Limb (tissue), 2 donors: ENCODE results near the gene STX2.
"Not testable (repeated sequence)": the region's sequence is repeated elsewhere in the genome, so short reads cannot be mapped to it uniquely, and the experiment has no call there.

ENCODE experiments used
- DNase-seq, 2 donors: peaks; one replicate each; pipeline ENCODE4 v3.0.0-alpha.2; 2016; ENCODE audit errors: extremely low spot score in 2 of 2

STX2 gene

DNA sequence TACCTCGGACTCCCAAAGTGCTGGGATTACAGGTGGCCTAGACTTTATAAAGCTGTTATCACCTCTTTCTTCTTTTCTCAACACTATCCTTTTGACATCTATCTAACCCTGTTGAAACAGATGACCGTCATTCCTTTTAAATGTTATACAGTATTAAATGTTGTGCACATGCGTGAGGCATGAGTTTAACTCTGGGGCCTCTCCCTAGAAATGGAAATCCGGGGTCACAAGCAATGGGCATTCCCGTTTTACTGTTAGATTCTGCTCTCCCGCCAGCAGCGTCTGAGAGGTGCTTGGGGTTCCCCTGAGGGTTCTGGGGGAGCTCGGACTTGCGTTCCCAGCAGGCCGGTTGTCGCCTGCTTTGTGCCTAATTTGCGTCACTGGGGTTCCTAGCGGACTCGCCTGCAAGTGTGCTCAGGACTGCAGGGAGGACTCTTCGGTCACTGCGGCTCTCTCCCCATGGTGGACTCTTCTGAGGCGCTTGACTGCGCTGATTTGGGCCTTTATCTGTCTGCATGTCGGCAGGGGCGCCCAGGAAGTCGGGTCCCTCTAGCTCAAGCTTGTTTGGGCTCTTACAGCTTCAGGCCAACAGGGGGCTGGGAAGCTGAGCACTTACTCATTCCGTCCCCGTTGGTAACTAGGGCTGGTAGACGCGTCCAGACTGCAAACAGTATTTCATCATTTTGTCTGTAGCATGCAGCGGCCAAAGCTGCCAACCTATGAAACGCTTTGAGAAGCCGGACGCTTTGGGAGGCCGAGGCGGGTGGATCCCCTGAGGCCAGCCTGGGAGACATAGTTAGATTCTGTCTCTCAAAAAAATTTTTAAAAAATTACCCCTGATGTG, 31.6 kb upstream of the STX2 start:
- peak; percentile 63 to 78 for DNase-seq

DNA sequence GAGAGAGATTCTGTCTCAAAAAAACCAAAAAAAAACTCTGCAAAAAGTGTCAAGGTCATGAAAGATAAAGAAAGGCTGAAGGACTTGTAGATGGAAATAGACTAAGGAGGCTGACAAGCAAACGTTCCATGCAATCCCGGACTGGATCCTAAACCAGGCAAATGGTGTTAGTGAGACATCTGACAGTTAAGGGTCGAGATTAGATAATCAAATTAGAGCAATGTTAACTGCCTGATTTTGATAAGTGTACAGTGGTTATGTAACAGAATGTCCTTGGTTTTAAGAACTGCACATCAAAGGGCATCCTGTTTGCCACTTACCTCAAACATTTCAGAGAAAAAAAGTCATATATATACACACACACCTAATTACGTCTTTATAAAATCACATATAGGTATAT, 29.4 kb upstream of the STX2 start:
- DNase-seq, result no peak

DNA sequence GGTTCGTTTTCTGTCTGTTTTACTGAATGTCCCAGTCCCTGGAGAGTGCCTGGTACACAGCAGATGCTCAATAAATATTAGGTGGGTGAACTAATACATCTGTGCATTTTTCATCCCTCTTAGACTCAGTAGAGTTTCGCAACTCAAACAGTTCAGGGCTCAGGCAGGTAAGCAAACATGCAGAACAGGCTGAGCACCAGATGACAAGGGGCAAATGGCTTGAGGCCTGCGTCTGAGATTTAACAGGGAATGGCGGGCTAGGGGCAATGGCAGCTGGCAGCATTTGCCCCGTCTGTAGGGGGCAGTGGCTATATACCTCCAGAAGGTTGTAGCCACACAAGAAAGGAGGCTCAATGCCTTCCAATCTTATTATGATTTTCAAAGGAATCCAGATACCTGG, 24.2 kb upstream of the STX2 start:
- no peak for DNase-seq

DNA sequence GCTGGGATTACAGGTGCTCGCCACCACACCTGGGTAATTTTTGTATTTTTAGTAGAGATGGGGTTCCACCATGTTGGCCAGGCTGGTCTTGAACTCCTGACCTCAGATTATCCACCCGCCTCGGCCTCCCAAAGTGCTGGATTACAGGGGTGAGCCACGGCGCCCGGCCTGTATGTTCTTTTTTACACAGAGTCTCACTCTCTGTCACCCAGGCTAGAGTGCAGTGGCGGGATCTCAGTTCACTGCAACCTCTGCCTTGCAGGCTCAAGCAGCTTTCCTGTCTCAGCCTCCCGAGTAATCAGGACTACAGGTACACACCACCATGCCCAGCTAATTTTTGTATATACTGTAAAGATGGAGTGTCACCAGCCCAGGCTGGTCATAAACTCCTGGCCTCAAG, 23.7 kb upstream of the STX2 start:
- not testable (repeated sequence) for DNase-seq

DNA sequence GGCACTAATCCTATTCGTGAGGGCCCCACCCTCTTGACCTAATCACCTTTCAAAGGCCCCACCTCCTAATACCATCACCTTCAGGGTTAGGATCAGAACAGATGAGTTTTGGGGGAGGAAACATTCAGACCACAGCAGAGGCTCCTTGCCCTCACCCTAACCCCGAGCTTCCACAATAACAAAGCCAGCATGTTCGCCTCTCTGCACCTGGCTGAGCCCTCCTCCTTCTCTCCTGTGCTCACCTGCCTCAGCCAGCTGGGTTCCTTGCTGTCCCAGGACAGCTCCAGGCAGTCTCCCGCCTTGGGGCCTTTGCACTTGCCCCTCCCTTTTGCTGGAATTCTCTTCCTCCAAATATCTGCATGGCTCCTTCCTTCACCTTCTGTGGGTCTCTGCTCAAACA, 23.1 kb upstream of the STX2 start:
- DNase-seq, result no peak

DNA sequence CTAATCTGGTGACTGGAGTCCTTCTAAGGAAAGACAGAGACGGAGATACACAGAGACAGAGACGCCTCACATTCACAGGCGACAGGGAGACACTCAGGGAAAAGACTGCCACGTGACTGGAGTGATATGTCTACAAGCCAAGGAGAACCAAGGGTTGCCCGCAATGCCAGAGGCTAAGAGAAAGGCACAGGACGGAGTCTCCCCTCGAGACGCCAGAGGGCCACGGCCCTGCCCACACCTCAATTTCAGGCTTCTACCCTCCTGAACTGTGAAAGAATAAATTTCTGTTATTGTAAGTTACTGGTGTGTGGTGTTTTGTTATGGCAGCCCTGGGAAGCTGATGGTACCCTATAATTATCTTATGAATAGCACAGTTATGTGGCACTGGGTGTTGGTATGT, 21.3 kb upstream of the STX2 start:
- no peak for DNase-seq

DNA sequence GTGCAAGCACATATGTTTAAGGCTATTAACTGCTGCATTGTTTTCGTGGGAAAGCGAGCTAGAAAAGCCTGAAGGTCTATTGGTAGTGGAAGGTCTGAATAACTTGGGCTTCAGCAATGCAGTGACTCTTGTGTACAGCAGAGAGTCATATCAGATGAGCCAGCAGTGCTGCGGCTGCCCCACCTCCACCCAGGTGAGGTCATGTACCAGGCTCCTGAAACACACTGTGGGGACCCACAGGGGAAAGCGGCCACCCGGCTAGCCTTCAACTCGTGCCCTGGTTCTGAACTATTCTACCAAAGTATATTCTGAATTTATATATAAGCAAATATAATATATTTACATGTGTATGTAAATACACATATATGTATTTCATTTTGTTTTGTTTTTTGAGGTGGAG, 20.1 kb upstream of the STX2 start:
- no peak for DNase-seq

DNA sequence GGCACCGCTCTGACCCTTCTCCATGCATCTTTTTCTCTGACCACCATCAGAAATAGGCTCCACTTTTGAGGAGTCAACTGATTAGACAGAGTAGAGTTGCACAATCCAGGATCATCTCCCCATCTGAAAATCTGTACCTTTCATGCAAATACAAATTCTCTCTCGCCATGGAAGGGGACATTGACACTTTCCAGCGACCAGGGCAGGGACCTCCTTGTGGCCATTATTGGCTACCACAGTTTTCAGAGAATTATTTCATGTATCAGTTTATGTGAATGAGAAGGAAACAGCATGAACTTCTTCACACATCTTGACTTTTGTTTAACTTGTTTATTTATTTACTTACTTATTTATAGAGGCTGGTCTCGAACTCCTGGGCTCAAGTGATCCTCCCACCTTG, 19.0 kb upstream of the STX2 start:
- no peak for DNase-seq

DNA sequence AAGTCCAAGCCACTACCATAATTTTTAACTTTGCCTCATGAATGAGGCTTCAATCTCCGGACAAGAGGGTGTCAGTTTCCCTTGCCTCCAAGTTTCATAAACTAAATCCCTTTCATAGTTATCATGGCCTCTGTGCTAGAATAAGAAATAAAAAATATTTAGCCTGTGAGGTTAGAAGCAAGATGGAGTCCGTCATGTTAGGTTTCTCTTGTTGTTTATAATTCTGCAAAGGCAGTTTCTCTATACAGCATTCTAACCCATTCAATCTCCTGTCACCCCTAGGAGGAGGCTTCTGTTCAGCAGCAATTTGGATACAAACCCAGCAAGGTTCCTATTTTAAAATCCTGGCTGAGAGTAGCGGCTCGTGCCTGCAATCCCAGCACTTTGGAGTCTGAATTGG, 17.0 kb upstream of the STX2 start:
- DNase-seq, result no peak

DNA sequence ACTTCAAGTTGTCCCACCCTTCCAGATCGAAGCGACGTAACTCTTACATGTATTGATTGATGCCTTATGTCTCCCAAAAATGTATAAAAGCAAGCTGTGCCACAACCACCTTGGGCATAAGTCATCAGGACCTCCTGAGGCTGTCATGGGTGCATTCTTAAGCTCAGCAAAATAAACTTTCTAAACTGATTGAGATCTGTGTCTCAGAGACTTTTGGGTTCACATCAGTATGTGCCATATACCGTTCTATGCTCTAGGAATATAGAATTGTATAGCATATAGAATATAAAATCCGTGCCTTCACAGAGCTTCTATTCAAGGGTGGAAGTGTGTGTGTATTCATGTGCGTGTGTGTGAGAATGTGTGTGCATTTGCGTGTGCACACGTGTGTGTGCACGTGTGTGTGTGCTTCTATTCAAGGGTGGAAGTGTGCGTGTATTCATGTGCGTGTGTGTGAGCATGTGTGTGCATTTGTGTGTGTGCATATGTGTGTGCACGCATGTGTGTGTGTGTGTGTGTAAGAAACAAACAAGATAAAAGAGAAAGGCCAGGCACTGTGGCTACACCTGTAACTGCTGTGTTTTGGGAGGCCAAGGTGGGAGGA, 11.5 kb upstream of the STX2 start:
- no peak for DNase-seq

DNA sequence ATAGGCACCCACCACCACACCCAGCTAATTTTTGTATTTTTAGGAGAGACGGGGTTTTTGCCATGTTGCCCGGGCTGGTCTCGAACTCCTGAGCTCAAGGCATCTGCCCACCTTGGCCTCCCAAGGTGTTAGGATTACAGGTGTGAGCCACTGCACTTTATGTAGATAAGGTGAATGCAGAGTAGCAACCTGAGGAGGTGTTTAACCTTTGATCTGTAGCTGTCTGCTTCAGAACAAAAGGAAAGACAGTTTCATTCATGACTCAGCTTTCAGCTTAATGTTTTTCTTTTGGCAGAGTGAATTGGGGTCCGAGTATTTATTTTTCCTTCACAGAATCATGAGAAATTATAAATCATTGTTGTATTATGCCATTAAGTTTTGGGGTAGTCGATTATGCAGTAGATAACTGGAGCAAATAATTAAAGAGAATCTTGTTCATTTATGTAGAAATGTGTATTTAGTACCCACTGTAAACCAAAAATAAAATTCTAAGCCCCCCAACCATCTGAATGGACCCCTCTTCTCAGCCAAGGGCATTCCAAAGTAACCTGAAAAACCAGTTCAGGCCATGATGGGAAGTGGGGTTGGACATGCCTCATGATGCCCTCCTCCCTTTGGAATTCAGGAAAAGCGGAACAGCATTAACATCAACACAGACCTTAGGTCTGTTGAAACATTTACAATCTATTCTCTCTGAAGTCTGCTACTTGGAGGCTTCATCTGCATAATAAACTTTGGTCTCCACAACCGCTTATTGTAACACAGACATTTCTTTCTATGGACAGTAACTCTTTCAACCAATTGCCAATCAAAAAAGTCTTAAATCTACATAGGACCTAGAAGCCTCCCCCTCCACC, 10.7 kb upstream of the STX2 start:
- no peak for DNase-seq

DNA sequence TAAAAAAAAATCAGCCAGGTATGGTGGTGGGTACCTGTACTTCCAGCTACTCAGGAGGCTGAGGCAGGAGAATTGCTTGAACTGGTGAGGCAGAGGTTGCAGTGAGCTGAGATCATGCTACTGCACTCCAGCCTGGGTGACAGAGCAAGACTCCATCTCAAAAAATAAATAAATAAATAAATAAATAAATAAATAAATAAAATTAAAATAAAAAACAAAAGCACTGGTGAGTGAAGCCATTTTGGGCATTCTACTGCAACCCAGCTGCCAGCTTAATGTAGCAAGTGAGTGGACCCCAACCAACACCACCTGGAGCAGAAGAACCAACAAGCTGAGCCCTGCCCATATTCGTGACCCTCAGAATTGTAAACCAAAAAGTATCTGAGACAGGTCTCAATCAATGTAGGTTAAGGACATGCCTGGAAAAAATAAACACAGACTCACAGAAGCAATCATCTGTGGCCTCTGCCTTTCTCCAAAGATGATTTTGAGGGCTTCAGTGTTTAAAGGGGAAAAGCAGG, 9.8 kb upstream of the STX2 start:
- DNase-seq, result not testable (repeated sequence)

DNA sequence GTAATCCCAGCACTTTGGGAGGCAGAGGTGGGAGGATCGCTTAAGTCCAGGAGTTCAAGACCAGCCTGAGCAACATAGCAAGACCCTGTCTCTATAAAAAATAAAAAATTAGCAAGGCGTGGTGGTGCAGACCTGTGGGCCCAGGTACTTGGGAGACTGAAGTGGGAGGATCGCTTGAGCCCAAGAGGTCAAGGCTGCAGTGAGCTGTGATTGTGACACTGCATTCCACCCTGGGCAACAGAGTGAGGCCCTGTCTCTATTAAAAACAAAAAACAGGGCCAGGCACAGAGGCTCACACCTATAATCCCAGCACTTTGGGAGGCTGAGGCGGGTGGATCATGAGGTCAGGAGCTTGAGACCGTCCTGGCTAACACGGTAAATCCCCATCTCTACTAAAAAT, 9.1 kb upstream of the STX2 start:
- DNase-seq, result not testable (repeated sequence)

DNA sequence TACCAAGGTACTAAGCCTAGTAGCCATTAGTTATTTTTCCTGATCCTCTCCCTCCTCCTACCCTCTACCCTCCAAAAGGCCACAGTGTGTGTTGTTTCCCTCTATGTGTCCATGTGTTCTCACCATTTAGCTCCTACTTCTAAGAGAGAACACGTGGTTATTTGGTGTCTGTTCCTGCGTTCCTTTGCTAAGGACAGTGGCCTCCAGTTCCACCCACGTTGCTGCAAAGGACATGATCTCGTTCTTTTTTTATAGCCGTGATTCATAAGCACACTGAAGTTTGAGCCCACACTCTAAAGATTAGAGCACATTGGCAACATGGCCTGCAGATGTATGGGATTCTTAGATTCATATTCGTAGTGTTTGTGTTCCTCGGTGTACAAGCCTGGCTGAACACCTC, 8.1 kb upstream of the STX2 start:
- no peak for DNase-seq

DNA sequence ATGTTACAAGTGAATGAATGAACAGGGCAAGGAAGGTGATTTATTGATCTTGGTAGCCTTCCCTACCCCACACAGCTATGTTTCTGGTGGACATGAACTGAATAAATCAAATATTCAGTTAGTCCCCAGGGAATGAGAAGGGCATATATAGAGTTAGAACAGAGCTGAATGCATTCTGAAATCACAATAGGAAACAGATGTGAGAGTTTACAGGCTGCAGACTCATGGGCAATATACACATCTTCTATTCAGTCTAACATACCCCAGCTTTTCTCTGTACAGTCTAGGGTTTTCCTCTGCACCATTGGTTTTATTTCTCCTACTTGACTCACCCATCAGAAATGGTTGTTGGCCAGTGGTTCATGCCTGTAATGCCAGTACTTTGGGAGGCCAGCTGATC, 7.3 kb upstream of the STX2 start:
- DNase-seq, result peak in 1 of 2 donors; percentile 19

DNA sequence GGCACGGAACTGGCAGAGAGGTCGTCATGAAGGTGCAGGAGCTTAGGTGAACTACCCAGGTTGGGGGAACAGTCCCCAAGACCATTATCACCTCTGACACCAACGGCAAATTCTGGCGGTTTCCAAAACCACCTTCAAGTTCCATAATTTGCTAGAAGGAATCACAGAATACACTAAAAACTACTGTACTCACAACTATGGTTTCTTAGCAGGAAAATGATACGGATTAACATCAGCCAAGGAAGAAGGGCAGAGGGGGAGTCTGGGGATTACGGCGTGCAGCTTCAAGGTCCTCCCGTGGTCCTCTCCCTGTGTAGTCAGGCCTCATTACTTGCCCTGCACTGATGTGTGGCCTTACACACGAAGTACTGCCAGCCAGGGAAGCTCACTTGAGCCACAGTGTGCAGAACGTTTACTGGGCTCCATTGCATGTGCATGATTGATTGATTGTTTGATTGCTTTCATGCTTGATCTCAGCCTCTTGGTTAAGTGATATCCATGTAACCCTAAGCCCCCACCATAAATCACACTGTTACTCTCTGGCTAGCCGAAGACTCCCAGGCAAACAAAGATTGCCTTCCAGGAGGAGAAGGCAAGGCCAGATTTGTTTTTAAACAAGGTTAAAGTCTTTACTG, 837 bp upstream of the STX2 start:
- DNase-seq, result no peak

DNA sequence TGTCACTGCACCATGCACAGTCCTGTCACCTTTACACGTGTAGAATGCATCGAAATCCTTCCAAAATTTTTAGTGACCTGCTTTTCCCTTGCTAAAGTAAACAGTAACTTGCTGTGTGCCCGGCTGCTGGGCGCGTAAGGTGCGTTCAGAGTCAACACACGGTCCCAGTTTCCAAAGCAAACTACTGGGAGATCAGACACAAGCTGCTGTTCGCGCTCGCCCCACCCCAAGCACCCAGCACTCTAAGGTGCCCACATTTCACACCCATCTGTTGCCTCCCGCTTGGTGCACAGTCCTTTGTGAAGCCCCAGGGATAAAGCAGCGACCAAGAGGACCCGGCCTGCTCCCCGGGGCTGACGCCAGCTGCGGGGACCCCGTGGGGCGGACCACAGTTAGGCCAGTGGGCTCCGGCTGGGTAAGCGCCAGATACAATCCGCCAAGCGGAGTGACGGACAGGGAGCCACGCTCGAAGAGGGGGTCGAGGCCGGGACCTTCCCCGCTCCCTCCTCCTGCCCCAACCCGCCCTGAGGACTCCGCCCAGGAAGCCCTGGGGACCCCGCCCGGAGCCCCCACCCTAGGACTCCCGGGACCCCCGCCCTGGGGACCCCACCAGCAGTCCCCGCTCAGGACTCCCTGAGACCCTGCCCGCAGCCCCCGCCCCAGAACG, 633 bp downstream of the STX2 start:
- DNase-seq, result no peak

DNA sequence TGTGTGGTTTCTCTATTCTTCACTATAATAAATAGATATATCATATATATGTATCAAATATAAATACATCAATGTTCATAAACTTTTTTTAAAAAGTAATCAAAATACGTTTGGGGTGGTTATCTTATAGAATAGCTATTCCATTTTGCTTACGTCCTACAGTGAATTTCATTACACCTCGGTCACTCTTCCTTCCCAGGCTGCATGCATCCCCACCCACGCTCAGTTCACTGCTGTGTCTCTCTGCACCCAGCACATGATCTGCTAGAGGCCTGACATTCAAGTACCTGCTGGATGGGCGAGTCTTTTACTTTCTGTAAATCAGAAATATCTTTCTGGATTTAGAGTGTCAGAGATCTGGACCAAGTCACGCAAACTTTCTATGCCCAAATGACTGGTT, 3.6 kb downstream of the STX2 start:
- no peak for DNase-seq

DNA sequence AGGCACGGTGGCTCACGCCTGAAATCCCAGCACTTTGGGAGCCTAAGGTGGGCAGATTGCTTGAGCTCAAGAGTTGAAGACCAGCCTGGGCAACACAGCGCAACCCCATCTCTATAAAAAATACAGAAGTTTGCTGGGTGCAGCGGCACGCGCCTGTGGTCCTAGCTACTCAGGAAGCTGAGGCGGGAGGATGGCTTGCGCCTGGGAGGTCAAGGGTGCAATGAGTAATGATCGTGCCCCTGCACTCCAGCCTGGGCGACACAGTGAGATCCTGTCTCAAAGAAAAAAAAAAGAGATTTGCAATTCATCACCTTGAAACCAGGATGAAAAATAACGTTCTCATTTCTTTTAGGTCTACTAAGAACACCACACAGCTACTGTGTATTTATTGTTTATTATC, 4.0 kb downstream of the STX2 start:
- no peak for DNase-seq

DNA sequence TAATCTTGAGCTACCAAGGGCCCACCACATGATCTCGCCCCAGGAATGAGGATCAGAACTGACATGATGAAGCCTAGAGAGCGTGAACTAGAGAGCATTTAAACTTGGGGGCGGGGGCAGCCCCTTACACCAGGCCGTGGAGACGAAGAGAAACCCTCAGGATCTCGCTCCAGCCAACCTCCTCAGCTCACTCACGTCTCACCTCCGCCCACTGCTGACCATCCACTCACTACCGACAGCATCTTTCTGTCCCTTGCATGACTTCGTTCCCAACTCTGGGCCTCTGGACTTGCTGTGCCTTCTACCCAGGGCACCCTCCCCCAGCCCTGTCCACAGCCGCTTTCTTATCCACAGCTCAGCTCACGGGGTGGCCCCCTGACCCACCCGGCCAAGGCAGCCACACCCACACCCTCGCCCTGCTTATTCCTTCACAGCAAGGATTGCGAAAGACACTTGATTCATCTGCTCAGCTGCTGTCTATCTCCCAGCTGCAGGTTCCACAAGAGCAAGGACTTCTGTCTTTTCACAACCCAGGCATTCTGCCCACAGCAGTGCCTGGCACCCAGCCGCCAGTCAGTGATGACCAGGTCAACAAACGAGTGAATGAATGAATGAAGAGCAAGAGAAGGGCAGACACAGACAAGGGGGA, 6.4 kb downstream of the STX2 start:
- no peak for DNase-seq
